WTC11 (cell line): ENCODE measurements around the gene FAM76A. TPM values are rescaled to one million over a fixed set of nuclear protein-coding genes. Genes with fewer than 3 reads are reported as not detected.

Source experiments
- ATAC-seq: fragments of 200-7000 bp; cut with Tn5 transposase; 2 replicates; pipeline ENCODE4 v1.10.0; 2021; ENCODE audit warnings: mild to moderate bottlenecking, moderate library complexity
- CTCF ChIA-PET: fragments of 300-600 bp; sonication (Branson Sonifier 250); formaldehyde crosslinking; loops from one replicate; lab custom pipeline; 2021; ENCODE audit warnings: antibody characterized with exemption; lab: Charles Lee
- POLR2A ChIA-PET: fragments of 350-600 bp; sonication (Branson Sonifier 250); formaldehyde crosslinking; loops from one replicate; lab custom pipeline; 2021; ENCODE audit warnings: antibody characterized with exemption; lab: Charles Lee
- DNase-seq: peaks from one replicate; pipeline ENCODE4 v3.0.0; 2021; ENCODE audit warnings: low spot score
- H3K27ac Mint-ChIP-seq: 2 replicates; pipeline ENCODE4 v1.8.0; 2021; ENCODE audit warnings: mixed read lengths
- H3K27me3 Mint-ChIP-seq: 2 replicates; pipeline ENCODE4 v1.8.0; 2021; ENCODE audit warnings: low read depth, mild to moderate bottlenecking, moderate library complexity, mixed read lengths
- H3K36me3 Mint-ChIP-seq: 2 replicates; pipeline ENCODE4 v1.8.0; 2021; ENCODE audit warnings: mixed read lengths
- H3K4me1 Mint-ChIP-seq: 2 replicates; pipeline ENCODE4 v1.8.0; 2022; ENCODE audit warnings: mixed read lengths
- H3K4me3 Mint-ChIP-seq: 2 replicates; pipeline ENCODE4 v1.8.0; 2021; ENCODE audit warnings: mild to moderate bottlenecking, moderate library complexity, mixed read lengths
- H3K9me3 Mint-ChIP-seq: 2 replicates; pipeline ENCODE4 v1.8.0; 2021; ENCODE audit warnings: mixed read lengths
- ATF6 ChIP-seq: sonication (generic); formaldehyde crosslinking; IDR thresholded peaks from 2 replicates; pipeline ENCODE4 v1.8.1; 2023; ENCODE audit warnings: mild to moderate bottlenecking, missing genetic modification reagents
- CREB1 ChIP-seq: sonication (generic); formaldehyde crosslinking; IDR thresholded peaks from 2 replicates; pipeline ENCODE4 v1.8.0; 2023; ENCODE audit warnings: mild to moderate bottlenecking, missing genetic modification reagents
- ELF4 ChIP-seq: sonication (generic); formaldehyde crosslinking; IDR thresholded peaks from 2 replicates; pipeline ENCODE4 v1.8.1; 2022; ENCODE audit warnings: low read depth, mild to moderate bottlenecking, moderate library complexity, missing genetic modification reagents
- FOXK1 ChIP-seq: sonication (generic); formaldehyde crosslinking; IDR thresholded peaks from 2 replicates; pipeline ENCODE4 v1.8.0; 2022; ENCODE audit warnings: mild to moderate bottlenecking, moderate library complexity, missing genetic modification reagents
- GRHL2 ChIP-seq: fragments of 250-450 bp; sonication (Bioruptor Pico); IDR thresholded peaks from 2 replicates; pipeline ENCODE4 v1.8.0; 2022; ENCODE audit warnings: mild to moderate bottlenecking, moderate library complexity; ENCODE audit not compliant: insufficient replicate concordance, severe bottlenecking
- IRF1 ChIP-seq: sonication (generic); formaldehyde crosslinking; IDR thresholded peaks from 2 replicates; pipeline ENCODE4 v1.8.0; 2023; ENCODE audit warnings: missing genetic modification reagents
- MXD4 ChIP-seq: fragments of 250-450 bp; sonication (Bioruptor Pico); IDR thresholded peaks from 2 replicates; pipeline ENCODE4 v1.8.0; 2021; ENCODE audit warnings: mild to moderate bottlenecking, moderate library complexity, borderline replicate concordance
- NFE2L1 ChIP-seq: sonication (generic); formaldehyde crosslinking; IDR thresholded peaks from 2 replicates; pipeline ENCODE4 v1.8.1; 2023; ENCODE audit warnings: missing genetic modification reagents
- TEAD4 ChIP-seq: sonication (generic); formaldehyde crosslinking; IDR thresholded peaks from 2 replicates; pipeline ENCODE4 v1.8.0; 2022; ENCODE audit warnings: mild to moderate bottlenecking, missing genetic modification reagents
- USF1 ChIP-seq: sonication (generic); formaldehyde crosslinking; IDR thresholded peaks from 2 replicates; pipeline ENCODE4 v1.8.0; 2022; ENCODE audit warnings: mild to moderate bottlenecking, missing genetic modification reagents
- ZBTB21 ChIP-seq: sonication (generic); formaldehyde crosslinking; IDR thresholded peaks from 2 replicates; pipeline ENCODE4 v1.8.1; 2023; ENCODE audit warnings: mild to moderate bottlenecking, missing genetic modification reagents, borderline replicate concordance
- ZNF219 ChIP-seq: sonication (generic); formaldehyde crosslinking; IDR thresholded peaks from 2 replicates; pipeline ENCODE4 v1.8.0; 2023; ENCODE audit warnings: missing genetic modification reagents, mild to moderate bottlenecking, borderline replicate concordance
- ZNF263 ChIP-seq: sonication (generic); formaldehyde crosslinking; IDR thresholded peaks from 2 replicates; pipeline ENCODE4 v1.8.1; 2022; ENCODE audit warnings: low read depth, mild to moderate bottlenecking, moderate library complexity, missing genetic modification reagents
- ZNF512 ChIP-seq: sonication (generic); formaldehyde crosslinking; IDR thresholded peaks from 2 replicates; pipeline ENCODE4 v1.8.1; 2022; ENCODE audit warnings: missing genetic modification reagents, borderline replicate concordance
- total RNA-seq: library from RNA; stranded (reverse); gene quantifications from 3 replicates; pipeline ENCODE4 v1.2.3, GENCODE V29; 2021
- TF ChIP-seq, protein P1 (sequence below): fragments of 250-450 bp; sonication (Bioruptor Pico); IDR thresholded peaks from 2 replicates; pipeline ENCODE4 v1.9.0; 2021; ENCODE audit warnings: moderate library complexity, mild to moderate bottlenecking, inconsistent platforms, borderline replicate concordance
- TF ChIP-seq, protein P2 (sequence below): sonication (generic); formaldehyde crosslinking; IDR thresholded peaks from 2 replicates; pipeline ENCODE4 v1.8.0; 2022; ENCODE audit warnings: mild to moderate bottlenecking, missing genetic modification reagents
- TF ChIP-seq, protein P3 (sequence below): sonication (generic); formaldehyde crosslinking; IDR thresholded peaks from 2 replicates; pipeline ENCODE4 v1.8.0; 2023; ENCODE audit warnings: missing genetic modification reagents, mild to moderate bottlenecking, borderline replicate concordance
- TF ChIP-seq, protein P4 (sequence below): fragments of 250-450 bp; sonication (Bioruptor Pico); IDR thresholded peaks from 2 replicates; pipeline ENCODE4 v1.8.0; 2021; ENCODE audit warnings: mild to moderate bottlenecking

The FAM76A gene
- total RNA-seq, 1 experiment from 2014 or later = 14.5 TPM

GRCh38 chr1:27784700-27785099 lies 58.9 kb downstream of the FAM76A start:
- no peak for DNase-seq
- H3K4me1 Mint-ChIP-seq = no peaks in the 10 kb centered on the region
- H3K27ac Mint-ChIP-seq = no peak overlapping the region
- TF ChIP-seq ATF6 = no peak
- no peak for TF ChIP-seq FOXK1 (CRISPR knock-in tag)
- no peak for TF ChIP-seq NFE2L1
- TF ChIP-seq, protein P1, sequence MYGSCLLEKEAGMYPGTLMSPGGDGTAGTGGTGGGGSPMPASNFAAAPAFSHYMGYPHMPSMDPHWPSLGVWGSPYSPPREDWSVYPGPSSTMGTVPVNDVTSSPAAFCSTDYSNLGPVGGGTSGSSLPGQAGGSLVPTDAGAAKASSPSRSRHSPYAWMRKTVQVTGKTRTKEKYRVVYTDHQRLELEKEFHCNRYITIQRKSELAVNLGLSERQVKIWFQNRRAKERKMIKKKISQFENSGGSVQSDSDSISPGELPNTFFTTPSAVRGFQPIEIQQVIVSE (CRISPR knock-in tag) = no peak
- TF ChIP-seq ELF4 (CRISPR knock-in tag) = no peak
- no peak for TF ChIP-seq ZNF512
- TF ChIP-seq TEAD4 (CRISPR knock-in tag) = no peak
- no peak for TF ChIP-seq ZBTB21
- TF ChIP-seq, protein P2, sequence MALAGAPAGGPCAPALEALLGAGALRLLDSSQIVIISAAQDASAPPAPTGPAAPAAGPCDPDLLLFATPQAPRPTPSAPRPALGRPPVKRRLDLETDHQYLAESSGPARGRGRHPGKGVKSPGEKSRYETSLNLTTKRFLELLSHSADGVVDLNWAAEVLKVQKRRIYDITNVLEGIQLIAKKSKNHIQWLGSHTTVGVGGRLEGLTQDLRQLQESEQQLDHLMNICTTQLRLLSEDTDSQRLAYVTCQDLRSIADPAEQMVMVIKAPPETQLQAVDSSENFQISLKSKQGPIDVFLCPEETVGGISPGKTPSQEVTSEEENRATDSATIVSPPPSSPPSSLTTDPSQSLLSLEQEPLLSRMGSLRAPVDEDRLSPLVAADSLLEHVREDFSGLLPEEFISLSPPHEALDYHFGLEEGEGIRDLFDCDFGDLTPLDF = no peak
- no peak for TF ChIP-seq CREB1
- no peak for TF ChIP-seq GRHL2 (CRISPR knock-in tag)
- H3K36me3 Mint-ChIP-seq = peaks cover 3% of the 10 kb centered on the region
- H3K27me3 Mint-ChIP-seq = no peaks in the 10 kb centered on the region
- POLR2A ChIA-PET = interaction anchor here (1.6 kb wide), 1 partner anchor 12 kb away, joined by 4 read pairs; the partner anchor contains the start of gene STX12
- no peak for ATAC-seq
- H3K4me3 Mint-ChIP-seq = no peak overlapping the region
- CTCF ChIA-PET = no interaction called here
- 0 out of 2 replicates have a peak, but pooled peaks cover 3% of the 10 kb centered on the region for H3K9me3 Mint-ChIP-seq

GRCh38 chr1:27785781-27786455 lies 60.2 kb downstream of the FAM76A start:
- ChIA-PET CTCF (interaction anchor here (1.1 kb wide), 1 partner anchor 117 kb away, joined by 3 read pairs; no protein-coding TSS in a partner anchor), POLR2A (interaction anchor here (1.6 kb wide), 1 partner anchor 13 kb away, joined by 4 read pairs; the partner anchor contains the start of gene STX12)
- DNase-seq (no peak), ATAC-seq (peak; percentile 74)
- H3K4me3 Mint-ChIP-seq = no peak overlapping the region
- H3K9me3 Mint-ChIP-seq = peaks cover 11% of the 10 kb centered on the region; the same call in 1 of the 2 replicates
- H3K27me3 Mint-ChIP-seq = no peaks in the 10 kb centered on the region
- H3K36me3 Mint-ChIP-seq = peaks cover 11% of the 10 kb centered on the region
- H3K4me1 Mint-ChIP-seq = no peaks in the 10 kb centered on the region
- peak overlapping the region; percentile 3; the same call in 1 of the 2 replicates for H3K27ac Mint-ChIP-seq
- no peak for TF ChIP-seq USF1
- TF ChIP-seq, protein P3, sequence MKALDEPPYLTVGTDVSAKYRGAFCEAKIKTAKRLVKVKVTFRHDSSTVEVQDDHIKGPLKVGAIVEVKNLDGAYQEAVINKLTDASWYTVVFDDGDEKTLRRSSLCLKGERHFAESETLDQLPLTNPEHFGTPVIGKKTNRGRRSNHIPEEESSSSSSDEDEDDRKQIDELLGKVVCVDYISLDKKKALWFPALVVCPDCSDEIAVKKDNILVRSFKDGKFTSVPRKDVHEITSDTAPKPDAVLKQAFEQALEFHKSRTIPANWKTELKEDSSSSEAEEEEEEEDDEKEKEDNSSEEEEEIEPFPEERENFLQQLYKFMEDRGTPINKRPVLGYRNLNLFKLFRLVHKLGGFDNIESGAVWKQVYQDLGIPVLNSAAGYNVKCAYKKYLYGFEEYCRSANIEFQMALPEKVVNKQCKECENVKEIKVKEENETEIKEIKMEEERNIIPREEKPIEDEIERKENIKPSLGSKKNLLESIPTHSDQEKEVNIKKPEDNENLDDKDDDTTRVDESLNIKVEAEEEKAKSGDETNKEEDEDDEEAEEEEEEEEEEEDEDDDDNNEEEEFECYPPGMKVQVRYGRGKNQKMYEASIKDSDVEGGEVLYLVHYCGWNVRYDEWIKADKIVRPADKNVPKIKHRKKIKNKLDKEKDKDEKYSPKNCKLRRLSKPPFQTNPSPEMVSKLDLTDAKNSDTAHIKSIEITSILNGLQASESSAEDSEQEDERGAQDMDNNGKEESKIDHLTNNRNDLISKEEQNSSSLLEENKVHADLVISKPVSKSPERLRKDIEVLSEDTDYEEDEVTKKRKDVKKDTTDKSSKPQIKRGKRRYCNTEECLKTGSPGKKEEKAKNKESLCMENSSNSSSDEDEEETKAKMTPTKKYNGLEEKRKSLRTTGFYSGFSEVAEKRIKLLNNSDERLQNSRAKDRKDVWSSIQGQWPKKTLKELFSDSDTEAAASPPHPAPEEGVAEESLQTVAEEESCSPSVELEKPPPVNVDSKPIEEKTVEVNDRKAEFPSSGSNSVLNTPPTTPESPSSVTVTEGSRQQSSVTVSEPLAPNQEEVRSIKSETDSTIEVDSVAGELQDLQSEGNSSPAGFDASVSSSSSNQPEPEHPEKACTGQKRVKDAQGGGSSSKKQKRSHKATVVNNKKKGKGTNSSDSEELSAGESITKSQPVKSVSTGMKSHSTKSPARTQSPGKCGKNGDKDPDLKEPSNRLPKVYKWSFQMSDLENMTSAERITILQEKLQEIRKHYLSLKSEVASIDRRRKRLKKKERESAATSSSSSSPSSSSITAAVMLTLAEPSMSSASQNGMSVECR (CRISPR knock-in tag) = no peak
- no peak for TF ChIP-seq FOXK1 (CRISPR knock-in tag)
- TF ChIP-seq, protein P4, sequence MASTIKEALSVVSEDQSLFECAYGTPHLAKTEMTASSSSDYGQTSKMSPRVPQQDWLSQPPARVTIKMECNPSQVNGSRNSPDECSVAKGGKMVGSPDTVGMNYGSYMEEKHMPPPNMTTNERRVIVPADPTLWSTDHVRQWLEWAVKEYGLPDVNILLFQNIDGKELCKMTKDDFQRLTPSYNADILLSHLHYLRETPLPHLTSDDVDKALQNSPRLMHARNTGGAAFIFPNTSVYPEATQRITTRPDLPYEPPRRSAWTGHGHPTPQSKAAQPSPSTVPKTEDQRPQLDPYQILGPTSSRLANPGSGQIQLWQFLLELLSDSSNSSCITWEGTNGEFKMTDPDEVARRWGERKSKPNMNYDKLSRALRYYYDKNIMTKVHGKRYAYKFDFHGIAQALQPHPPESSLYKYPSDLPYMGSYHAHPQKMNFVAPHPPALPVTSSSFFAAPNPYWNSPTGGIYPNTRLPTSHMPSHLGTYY = no peak
- TF ChIP-seq MXD4 (CRISPR knock-in tag) = no peak
- TF ChIP-seq ZNF219 (CRISPR knock-in tag) = no peak
- no peak for TF ChIP-seq IRF1 (CRISPR knock-in tag)
- no peak for TF ChIP-seq ZNF263
